NT2/D1 (cell line): ENCODE data around the gene TAS1R3.

Experiments
- DNase-seq: peaks from one replicate; pipeline ENCODE4 v3.0.0-alpha.2; 2011; ENCODE audit warnings: low read depth, low spot score
- H3K27me3 ChIP-seq: 2 replicates; pipeline ENCODE4 v1.6.0; 2011; ENCODE audit warnings: mild to moderate bottlenecking; ENCODE audit not compliant: insufficient read length, insufficient read depth
- H3K36me3 ChIP-seq: 2 replicates; pipeline ENCODE4 v1.6.1; 2011; ENCODE audit warnings: mild to moderate bottlenecking, low read length, mixed read lengths; ENCODE audit not compliant: insufficient read depth, insufficient read length
- H3K4me1 ChIP-seq: 2 replicates; pipeline ENCODE4 v1.5.1; 2011; ENCODE audit not compliant: insufficient read depth, insufficient read length
- H3K4me3 ChIP-seq: 2 replicates; pipeline ENCODE4 v1.5.1; 2011; ENCODE audit warnings: low read depth; ENCODE audit not compliant: insufficient read length
- H3K9ac ChIP-seq: 2 replicates; pipeline ENCODE4 v1.6.0; 2011; ENCODE audit warnings: low read depth; ENCODE audit not compliant: insufficient read length
- H3K9me3 ChIP-seq: 2 replicates; pipeline ENCODE4 v1.5.1; 2011; ENCODE audit warnings: mild to moderate bottlenecking, low read length; ENCODE audit not compliant: insufficient read depth
- SUZ12 ChIP-seq: IDR thresholded peaks from 2 replicates; pipeline ENCODE4 v1.6.1; 2011; ENCODE audit not compliant: insufficient read length, insufficient read depth; ENCODE audit errors: extremely low read depth
- YY1 ChIP-seq: IDR thresholded peaks from 2 replicates; pipeline ENCODE4 v1.6.1; 2011; ENCODE audit not compliant: insufficient read length, insufficient read depth
- ZNF274 ChIP-seq: IDR thresholded peaks from 2 replicates; pipeline ENCODE4 v1.6.1; 2011; ENCODE audit warnings: mild to moderate bottlenecking, low read depth, low read length

TAS1R3 gene

GRCh38 chr1:1318777-1319645 lies 12.1 kb upstream of the TAS1R3 start:
- no peak for DNase-seq
- Histone ChIP-seq H3K27me3 (no peaks in the 10 kb centered on the region), H3K4me1 (peaks cover 14% of the 10 kb centered on the region), H3K36me3 (peaks cover 71% of the 10 kb centered on the region), H3K4me3 (no peak overlapping the region), H3K9ac (no peak overlapping the region), H3K9me3 (no peaks in the 10 kb centered on the region)
- no peak for TF ChIP-seq ZNF274
- no peak for TF ChIP-seq SUZ12
- TF ChIP-seq YY1, result no peak

GRCh38 chr1:1319646-1319941 lies 11.5 kb upstream of the TAS1R3 start:
- Histone ChIP-seq H3K4me1 (peaks cover 14% of the 10 kb centered on the region), H3K9ac (no peak overlapping the region), H3K4me3 (no peak overlapping the region), H3K27me3 (no peaks in the 10 kb centered on the region), H3K9me3 (no peaks in the 10 kb centered on the region), H3K36me3 (peaks cover 65% of the 10 kb centered on the region)
- no peak for DNase-seq
- TF ChIP-seq ZNF274, result no peak
- TF ChIP-seq YY1, result no peak
- TF ChIP-seq SUZ12, result no peak

DNA sequence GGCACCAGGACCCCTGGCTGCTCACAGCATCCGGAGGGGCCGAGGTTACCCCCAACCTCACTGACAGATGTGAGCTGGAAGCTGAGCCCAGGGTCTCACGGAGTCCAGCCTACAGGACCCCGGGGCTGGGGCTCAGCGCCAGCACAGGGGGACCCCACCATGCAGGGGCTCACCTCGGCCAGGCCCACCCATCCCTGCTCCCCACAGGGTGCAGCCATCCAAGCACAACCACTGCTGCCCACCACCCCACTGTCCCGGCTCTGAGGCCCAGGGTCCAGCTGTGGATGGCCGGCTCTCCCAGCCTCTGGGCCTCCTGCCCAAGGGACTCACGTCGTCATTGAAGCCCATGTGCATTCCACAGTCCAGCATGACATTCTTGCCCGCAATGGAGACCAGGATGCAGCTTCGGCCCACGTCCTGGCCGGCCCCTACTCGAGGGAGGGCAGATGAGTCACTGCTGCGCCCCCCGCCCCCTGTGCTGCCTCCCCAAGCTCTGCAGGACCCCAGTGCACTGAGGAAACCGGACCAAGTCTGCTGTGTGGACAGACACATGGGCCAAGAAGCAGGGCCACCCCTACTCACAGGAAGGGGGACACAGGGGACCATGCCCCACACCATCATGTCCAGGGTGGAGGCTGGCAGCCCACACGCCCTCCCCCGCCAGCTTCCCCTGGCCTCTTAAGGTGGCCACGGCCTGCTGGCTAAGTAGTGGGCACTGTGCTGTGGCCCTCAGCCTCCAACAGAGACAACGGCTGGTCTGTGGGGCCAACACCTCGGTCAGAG lies 10.2 kb upstream of the TAS1R3 start:
- no peaks in the 10 kb centered on the region for H3K27me3 ChIP-seq
- H3K9ac ChIP-seq, result peak overlapping the region; percentile 10
- no peak for TF ChIP-seq ZNF274
- no peak for TF ChIP-seq SUZ12
- no peak for TF ChIP-seq YY1
- H3K4me1 ChIP-seq, result peaks cover 14% of the 10 kb centered on the region
- H3K9me3 ChIP-seq, result no peaks in the 10 kb centered on the region
- peaks cover 57% of the 10 kb centered on the region for H3K36me3 ChIP-seq
- DNase-seq, result no peak
- no peak overlapping the region for H3K4me3 ChIP-seq

DNA sequence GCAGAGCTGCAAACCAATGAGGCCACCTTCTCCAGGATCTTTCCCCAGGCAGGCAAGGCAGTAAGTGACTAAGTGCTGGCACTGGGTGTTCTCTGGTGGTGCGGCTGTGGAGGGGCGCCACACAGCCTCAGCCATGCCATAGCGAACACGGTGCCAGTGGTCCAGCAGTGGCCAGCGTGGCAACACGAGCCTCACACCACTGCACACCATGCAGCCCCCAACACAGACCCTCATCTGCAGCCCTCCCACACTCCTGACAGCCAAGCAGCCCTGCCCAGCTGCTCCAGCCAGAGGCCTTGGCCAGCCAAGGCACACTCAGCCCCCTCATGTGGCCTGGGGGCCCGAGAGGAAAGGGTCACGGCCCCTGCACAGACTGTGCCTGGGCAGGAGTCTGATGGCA lies 9.6 kb upstream of the TAS1R3 start:
- H3K4me3 ChIP-seq, result no peak overlapping the region
- peaks cover 14% of the 10 kb centered on the region for H3K4me1 ChIP-seq
- DNase-seq, result no peak
- peaks cover 52% of the 10 kb centered on the region for H3K36me3 ChIP-seq
- peak overlapping the region; percentile 10 for H3K9ac ChIP-seq
- no peak for TF ChIP-seq YY1
- TF ChIP-seq SUZ12, result no peak
- TF ChIP-seq ZNF274, result no peak
- no peaks in the 10 kb centered on the region for H3K9me3 ChIP-seq
- no peaks in the 10 kb centered on the region for H3K27me3 ChIP-seq

DNA sequence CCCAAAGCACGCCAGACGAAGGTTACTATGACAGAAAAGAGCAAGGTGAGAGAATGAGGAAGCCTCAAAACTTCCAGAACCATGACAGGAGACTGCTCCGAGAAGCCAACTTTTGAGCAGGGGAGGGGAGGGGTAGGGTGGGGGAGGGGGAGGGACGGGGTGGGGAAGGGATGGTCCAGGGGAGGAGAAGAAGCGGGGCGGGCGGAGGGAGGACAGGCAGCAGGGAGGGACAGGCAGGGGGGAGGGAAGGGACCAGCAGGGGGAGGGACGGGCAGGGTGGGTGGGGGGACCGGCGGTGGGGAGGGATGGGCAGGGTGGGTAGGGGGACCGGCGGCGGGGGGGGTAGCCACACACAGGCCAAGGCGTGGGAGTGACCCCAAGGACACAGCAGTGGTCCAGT lies 8.7 kb upstream of the TAS1R3 start:
- peaks cover 50% of the 10 kb centered on the region for H3K36me3 ChIP-seq
- peaks cover 14% of the 10 kb centered on the region for H3K4me1 ChIP-seq
- no peaks in the 10 kb centered on the region for H3K9me3 ChIP-seq
- H3K4me3 ChIP-seq, result no peak overlapping the region
- TF ChIP-seq ZNF274 (no peak), YY1 (no peak), SUZ12 (no peak)
- H3K9ac ChIP-seq, result no peak overlapping the region
- H3K27me3 ChIP-seq, result no peaks in the 10 kb centered on the region
- DNase-seq, result no peak

- Histone ChIP-seq H3K9ac (peak overlapping the region; percentile 50), H3K4me3 (no peak overlapping the region), H3K36me3 (peaks cover 52% of the 10 kb centered on the region), H3K9me3 (no peaks in the 10 kb centered on the region), H3K4me1 (peaks cover 11% of the 10 kb centered on the region), H3K27me3 (no peaks in the 10 kb centered on the region)
- TF ChIP-seq YY1 (no peak), SUZ12 (no peak), ZNF274 (no peak)
- no peak for DNase-seq
Observed at GRCh38 chr1:1322952-1323351, 8.1 kb upstream of the TAS1R3 start.

DNA sequence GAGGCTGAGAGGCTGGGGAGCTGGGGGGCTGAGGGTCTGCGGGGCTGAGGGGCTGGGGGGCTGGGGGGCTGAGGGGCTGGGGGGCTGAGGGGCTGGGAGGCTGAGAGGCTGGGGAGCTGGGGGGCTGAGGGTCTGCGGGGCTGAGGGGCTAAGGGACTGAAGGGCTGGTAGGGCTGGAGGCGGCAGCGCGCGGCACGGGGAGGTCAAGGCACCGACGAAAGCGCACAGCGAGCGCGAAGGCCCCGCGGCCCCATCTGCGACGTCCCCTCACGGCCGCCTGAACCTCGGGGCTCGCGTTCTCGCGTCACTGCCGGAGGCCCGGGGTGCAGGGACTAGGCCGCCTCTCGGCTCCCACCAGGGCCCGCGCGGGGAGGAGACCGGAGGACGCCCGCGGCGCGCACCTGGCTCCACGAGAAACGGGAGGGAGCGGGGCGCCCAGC lies 7.0 kb upstream of the TAS1R3 start:
- H3K9ac ChIP-seq, result peak overlapping the region; percentile 95
- H3K36me3 ChIP-seq, result peaks cover 48% of the 10 kb centered on the region
- TF ChIP-seq ZNF274 (no peak), SUZ12 (no peak), YY1 (no peak)
- peak overlapping the region; percentile 87 for H3K4me3 ChIP-seq
- H3K4me1 ChIP-seq, result peaks cover 11% of the 10 kb centered on the region
- H3K9me3 ChIP-seq, result no peaks in the 10 kb centered on the region
- no peaks in the 10 kb centered on the region for H3K27me3 ChIP-seq
- DNase-seq, result no peak
